Naive thymus-derived CD4-positive, alpha-beta T cell (primary cell): ENCODE data around the gene TCOF1. TPM values are rescaled to one million over a fixed set of nuclear protein-coding genes. Genes with fewer than 3 reads are reported as not detected.

ENCODE experiments used
- ATAC-seq: fragments of 150-1000 bp; cut with Tn5 transposase; 2 replicates; pipeline ENCODE4 v1.10.0; 2021; ENCODE audit warnings: mild to moderate bottlenecking, moderate library complexity
- CTCF ChIA-PET: fragments of 350-600 bp; sonication (Branson Sonifier 250); formaldehyde crosslinking; loops from one replicate; lab custom pipeline; 2021; ENCODE audit warnings: antibody characterized with exemption; lab: Charles Lee
- POLR2A ChIA-PET: fragments of 350-600 bp; sonication (Branson Sonifier 250); formaldehyde crosslinking; loops from one replicate; lab custom pipeline; 2021; ENCODE audit warnings: antibody characterized with exemption, inconsistent platforms; lab: Charles Lee
- DNase-seq, 9 donors: peaks; one replicate each; pipeline versions ENCODE4 v3.0.0 to v3.0.0-alpha.2; 2020 to 2022; ENCODE audit warnings: mixed read lengths in 1 of 9
- H3K27ac ChIP-seq: one replicate; pipeline ENCODE4 v1.7.0; 2013; ENCODE audit warnings: mild to moderate bottlenecking, low read depth, low read length, moderate library complexity
- H3K27me3 ChIP-seq, 2 donors: one replicate each; pipeline ENCODE4 v1.7.0; 2013; ENCODE audit warnings: low read length in 2 of 2, mild to moderate bottlenecking in 2 of 2, moderate library complexity in 2 of 2; ENCODE audit not compliant: control insufficient read depth in 2 of 2, insufficient read depth in 2 of 2
- H3K36me3 ChIP-seq, 3 experiments: 1 replicate in 2 of 3; 2 replicates in 1 of 3; pipeline ENCODE4 v1.7.0; 2013; ENCODE audit warnings: low read length in 3 of 3, mild to moderate bottlenecking in 3 of 3, moderate library complexity in 1 of 3; ENCODE audit not compliant: insufficient read depth in 3 of 3, control insufficient read depth in 2 of 3
- H3K4me1 ChIP-seq, 2 donors: one replicate each; pipeline ENCODE4 v1.7.0; 2013; ENCODE audit warnings: low read length in 2 of 2, mild to moderate bottlenecking in 2 of 2, moderate library complexity in 1 of 2; ENCODE audit not compliant: control insufficient read depth in 2 of 2, insufficient read depth in 2 of 2
- H3K4me3 ChIP-seq: 2 replicates; pipeline ENCODE4 v1.7.0; 2013; ENCODE audit warnings: mild to moderate bottlenecking, low read length
- H3K9me3 ChIP-seq, 3 experiments: 1 replicate in 2 of 3; 2 replicates in 1 of 3; pipeline ENCODE4 v1.7.0; 2013; ENCODE audit warnings: low read length in 3 of 3; ENCODE audit not compliant: control insufficient read depth in 2 of 3
- H3K27ac Mint-ChIP-seq, 9 donors: one replicate each; pipeline ENCODE4 v1.8.0; 2020 to 2022; ENCODE audit warnings: mixed read lengths in 9 of 9, mild to moderate bottlenecking in 8 of 9, moderate library complexity in 5 of 9, inconsistent platforms in 2 of 9
- H3K27me3 Mint-ChIP-seq, 5 donors: one replicate each; pipeline ENCODE4 v1.8.0; 2021 to 2022; ENCODE audit warnings: mixed read lengths in 5 of 5, mild to moderate bottlenecking in 1 of 5
- H3K36me3 Mint-ChIP-seq, 5 donors: one replicate each; pipeline ENCODE4 v1.8.0; 2020 to 2022; ENCODE audit warnings: mixed read lengths in 5 of 5, mild to moderate bottlenecking in 3 of 5, inconsistent platforms in 1 of 5
- H3K4me1 Mint-ChIP-seq, 7 donors: one replicate each; pipeline ENCODE4 v1.8.0; 2020 to 2022; ENCODE audit warnings: mixed read lengths in 7 of 7, mild to moderate bottlenecking in 3 of 7, inconsistent platforms in 1 of 7
- H3K4me3 Mint-ChIP-seq, 10 donors: one replicate each; pipeline ENCODE4 v1.8.0; 2020 to 2022; ENCODE audit warnings: mild to moderate bottlenecking in 10 of 10, mixed read lengths in 10 of 10, moderate library complexity in 6 of 10, inconsistent platforms in 2 of 10
- H3K9me3 Mint-ChIP-seq, 11 donors: one replicate each; pipeline ENCODE4 v1.8.0; 2020 to 2022; ENCODE audit warnings: mixed read lengths in 11 of 11, mild to moderate bottlenecking in 4 of 11, inconsistent platforms in 1 of 11, moderate library complexity in 1 of 11
- intact Hi-C, 2 donors: fragments of 100-400 bp; cut with micrococcal nuclease; formaldehyde crosslinking; loops; one replicate each; pipeline ENCODE4 v1.15.1; 2023
- polyA plus RNA-seq, 2 donors: library from polyadenylated mRNA; unstranded; fragments of 300-500 nt; fragmentation: Illumina TruSeq; gene quantifications; one replicate each; pipeline ENCODE4 v1.2.3, GENCODE V29; 2021
- total RNA-seq, 6 experiments: library from RNA in 5 of 6; stranded (reverse) in 5 of 6; gene quantifications; 1 replicate in 5 of 6; 2 replicates in 1 of 6; pipeline ENCODE4 v1.2.3 and lab custom pipeline; 2021 to 2026

The TCOF1 gene
- total and polyA plus RNA-seq, 7 experiments from 2014 or later = 3.9 to 60.0 (median 50.3) TPM

GRCh38 chr5:150404535-150404934, 47.0 kb downstream of the TCOF1 start:
- CTCF ChIA-PET = no interaction called here
- DNase-seq = no peak
- peaks cover 0 to 78% (median 27%) of the 10 kb centered on the region in 3 experiments for H3K36me3 ChIP-seq
- no peaks in the 10 kb centered on the region for H3K9me3 ChIP-seq
- no peaks in the 10 kb centered on the region for H3K27me3 ChIP-seq
- Mint-ChIP-seq H3K4me1 (peaks cover under 1 to 16% (median 6%) of the 10 kb centered on the region in 7 donors), H3K36me3 (peaks cover 3 to 30% (median 9%) of the 10 kb centered on the region in 5 donors), H3K9me3 (no peaks in the 10 kb centered on the region), H3K27me3 (no peaks in the 10 kb centered on the region), H3K27ac (no peak overlapping the region), H3K4me3 (no peak overlapping the region)
- intact Hi-C loops = no loop called here
- no peak overlapping the region for H3K27ac ChIP-seq
- no peak overlapping the region for H3K4me3 ChIP-seq
- POLR2A ChIA-PET = interaction anchor here (0.6 kb wide), 1 partner anchor 8 kb away, joined by 3 read pairs; the partner anchor contains the start of gene CD74
- H3K4me1 ChIP-seq = peaks cover 0 to 14% of the 10 kb centered on the region in 2 donors
- no peak for ATAC-seq

- H3K4me3 Mint-ChIP-seq = no peak overlapping the region
- no peaks in the 10 kb centered on the region for H3K9me3 Mint-ChIP-seq
- intact Hi-C loops = no loop called here
- ATAC-seq (no peak), DNase-seq (no peak)
- Histone ChIP-seq H3K27ac (no peak overlapping the region), H3K27me3 (no peaks in the 10 kb centered on the region), H3K36me3 (peaks cover 0 to 72% (median 27%) of the 10 kb centered on the region in 3 experiments), H3K4me3 (no peak overlapping the region), H3K4me1 (peaks cover 3 to 18% of the 10 kb centered on the region in 2 donors), H3K9me3 (no peaks in the 10 kb centered on the region)
- POLR2A ChIA-PET = no interaction called here
- no peaks in the 10 kb centered on the region for H3K27me3 Mint-ChIP-seq
- peaks cover 0 to 30% (median 7%) of the 10 kb centered on the region in 5 donors for H3K36me3 Mint-ChIP-seq
- H3K27ac Mint-ChIP-seq = peak overlapping the region in 2 of 9 donors; percentile 46 to 85
- H3K4me1 Mint-ChIP-seq = peaks cover 7 to 22% (median 13%) of the 10 kb centered on the region in 7 donors
- CTCF ChIA-PET = interaction anchor here (0.6 kb wide), 1 partner anchor 31 kb away, joined by 3 read pairs; no protein-coding TSS in a partner anchor
Measured at GRCh38 chr5:150404941-150405816, 47.7 kb downstream of the TCOF1 start.

GRCh38 chr5:150406103-150406722, 48.7 kb downstream of the TCOF1 start:
- ATAC-seq (no peak), DNase-seq (no peak)
- no peaks in the 10 kb centered on the region for H3K27me3 Mint-ChIP-seq
- peaks cover 13 to 23% of the 10 kb centered on the region in 2 donors for H3K4me1 ChIP-seq
- H3K36me3 ChIP-seq = peaks cover 0 to 62% (median 27%) of the 10 kb centered on the region in 3 experiments
- peaks cover 17 to 32% (median 22%) of the 10 kb centered on the region in 7 donors for H3K4me1 Mint-ChIP-seq
- no peaks in the 10 kb centered on the region for H3K9me3 ChIP-seq
- ChIA-PET CTCF (no interaction called here), POLR2A (interaction anchor here (0.6 to 1.6 kb wide), 2 partner anchors 9 to 12 kb away, joined by 3 to 5 read pairs; no protein-coding TSS in a partner anchor)
- no peak overlapping the region for H3K4me3 Mint-ChIP-seq
- H3K27ac Mint-ChIP-seq = peak overlapping the region in 4 of 9 donors; percentile 40 to 56 (median 48)
- H3K4me3 ChIP-seq = no peak overlapping the region
- H3K27me3 ChIP-seq = no peaks in the 10 kb centered on the region
- H3K27ac ChIP-seq = no peak overlapping the region
- H3K9me3 Mint-ChIP-seq = no peaks in the 10 kb centered on the region
- intact Hi-C loops = no loop called here
- H3K36me3 Mint-ChIP-seq = peaks cover 0 to 33% (median 5%) of the 10 kb centered on the region in 5 donors

- no peak for ATAC-seq
- H3K36me3 Mint-ChIP-seq = peaks cover 0 to 30% (median 5%) of the 10 kb centered on the region in 5 donors
- H3K27ac ChIP-seq = no peak overlapping the region
- intact Hi-C loops = no loop called here
- POLR2A ChIA-PET = interaction anchor here (0.5 to 1.6 kb wide), 2 partner anchors 9 to 741 kb away, joined by 3 to 5 read pairs; no protein-coding TSS in a partner anchor
- H3K9me3 Mint-ChIP-seq = no peaks in the 10 kb centered on the region
- CTCF ChIA-PET = interaction anchor here (0.9 kb wide), 1 partner anchor 30 kb away, joined by 4 read pairs; no protein-coding TSS in a partner anchor
- no peak for DNase-seq
- H3K27me3 ChIP-seq = no peaks in the 10 kb centered on the region
- no peaks in the 10 kb centered on the region for H3K27me3 Mint-ChIP-seq
- H3K36me3 ChIP-seq = peaks cover 0 to 57% (median 22%) of the 10 kb centered on the region in 3 experiments
- no peak overlapping the region for H3K4me3 Mint-ChIP-seq
- H3K9me3 ChIP-seq = no peaks in the 10 kb centered on the region
- H3K4me1 Mint-ChIP-seq = peaks cover 20 to 31% (median 23%) of the 10 kb centered on the region in 7 donors
- H3K4me3 ChIP-seq = no peak overlapping the region
- H3K27ac Mint-ChIP-seq = peak overlapping the region in 2 of 9 donors; percentile 46 to 59
- peaks cover 18 to 26% of the 10 kb centered on the region in 2 donors for H3K4me1 ChIP-seq
Measured at GRCh38 chr5:150406723-150407095, 49.2 kb downstream of the TCOF1 start.

GRCh38 chr5:150407096-150407720, 49.7 kb downstream of the TCOF1 start:
- ATAC-seq = no peak
- H3K36me3 ChIP-seq = peaks cover 0 to 52% (median 18%) of the 10 kb centered on the region in 3 experiments
- H3K9me3 ChIP-seq = no peaks in the 10 kb centered on the region
- H3K27me3 Mint-ChIP-seq = no peaks in the 10 kb centered on the region
- peaks cover 20 to 36% (median 24%) of the 10 kb centered on the region in 7 donors for H3K4me1 Mint-ChIP-seq
- no peak overlapping the region for H3K27ac ChIP-seq
- H3K9me3 Mint-ChIP-seq = no peaks in the 10 kb centered on the region
- ChIA-PET CTCF (interaction anchor here (0.9 kb wide), 1 partner anchor 29 kb away, joined by 4 read pairs; no protein-coding TSS in a partner anchor), POLR2A (interaction anchor here (0.5 to 1.6 kb wide), 2 partner anchors 10 to 740 kb away, joined by 3 to 5 read pairs; no protein-coding TSS in a partner anchor)
- no peak overlapping the region for H3K4me3 ChIP-seq
- H3K4me3 Mint-ChIP-seq = peak overlapping the region in 1 of 10 donors; percentile 56
- H3K4me1 ChIP-seq = peaks cover 22 to 26% of the 10 kb centered on the region in 2 donors
- no peak for DNase-seq
- H3K27ac Mint-ChIP-seq = peak overlapping the region in 6 of 9 donors; percentile 4 to 59 (median 28)
- intact Hi-C loops = no loop called here
- peaks cover 0 to 27% (median 5%) of the 10 kb centered on the region in 5 donors for H3K36me3 Mint-ChIP-seq
- no peaks in the 10 kb centered on the region for H3K27me3 ChIP-seq
